HG03159 (cell line): Measurements from ENCODE around the gene TBCEL.
"Not testable (repeated sequence)": the region's sequence is repeated elsewhere in the genome, so short reads cannot be mapped to it uniquely, and the experiment has no call there.

Experiments used
- ATAC-seq: cut with Tn5 transposase; IDR thresholded peaks from one replicate; pipeline ENCODE4 v1.9.1; 2021; ENCODE audit warnings: mild to moderate bottlenecking, moderate library complexity; ENCODE audit not compliant: unreplicated experiment

TBCEL gene

DNA sequence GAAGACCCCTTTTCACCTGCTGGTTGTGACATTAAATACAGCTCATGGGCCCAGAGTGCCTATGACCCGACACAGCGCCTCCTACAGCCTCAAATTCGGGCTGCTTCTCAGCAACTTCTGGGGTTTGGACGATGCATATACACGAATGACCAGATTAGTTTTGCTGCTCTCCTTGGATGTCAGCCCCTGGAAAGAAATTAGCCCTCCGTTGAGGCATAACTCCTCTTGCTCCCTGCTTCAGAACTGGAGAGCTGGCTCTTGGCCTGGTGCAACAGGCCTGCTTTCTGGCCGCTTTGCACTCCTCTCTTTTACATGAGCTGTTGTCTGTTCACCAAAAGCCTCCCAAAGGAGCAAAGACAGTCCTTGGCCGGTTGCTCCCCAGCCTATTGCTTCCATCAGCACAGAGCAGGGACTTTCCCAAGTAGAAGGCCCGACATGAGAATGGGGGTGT lies 80.4 kb downstream of the TBCEL start:
- ATAC-seq, result no peak

DNA sequence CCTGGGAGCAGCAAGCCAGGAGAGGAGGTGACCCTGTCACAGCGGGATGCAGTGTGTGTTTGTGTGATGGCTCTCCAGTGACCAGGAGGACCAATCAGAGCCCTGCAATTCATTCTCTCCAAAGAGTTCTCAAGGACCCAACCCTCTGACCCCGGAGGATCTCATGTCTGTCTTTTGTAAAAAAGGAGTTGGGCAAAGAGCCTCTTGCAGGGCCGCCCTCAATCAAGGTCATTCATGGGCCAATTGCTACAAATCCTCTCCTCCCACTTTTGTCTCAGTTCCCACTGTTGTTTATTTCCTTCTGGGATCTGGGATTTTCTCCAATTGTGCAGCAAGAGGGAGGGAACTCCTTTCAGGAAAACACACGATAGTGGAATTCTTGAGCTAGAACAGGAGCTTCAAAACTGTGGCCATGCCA lies 81.2 kb downstream of the TBCEL start:
- no peak for ATAC-seq

DNA sequence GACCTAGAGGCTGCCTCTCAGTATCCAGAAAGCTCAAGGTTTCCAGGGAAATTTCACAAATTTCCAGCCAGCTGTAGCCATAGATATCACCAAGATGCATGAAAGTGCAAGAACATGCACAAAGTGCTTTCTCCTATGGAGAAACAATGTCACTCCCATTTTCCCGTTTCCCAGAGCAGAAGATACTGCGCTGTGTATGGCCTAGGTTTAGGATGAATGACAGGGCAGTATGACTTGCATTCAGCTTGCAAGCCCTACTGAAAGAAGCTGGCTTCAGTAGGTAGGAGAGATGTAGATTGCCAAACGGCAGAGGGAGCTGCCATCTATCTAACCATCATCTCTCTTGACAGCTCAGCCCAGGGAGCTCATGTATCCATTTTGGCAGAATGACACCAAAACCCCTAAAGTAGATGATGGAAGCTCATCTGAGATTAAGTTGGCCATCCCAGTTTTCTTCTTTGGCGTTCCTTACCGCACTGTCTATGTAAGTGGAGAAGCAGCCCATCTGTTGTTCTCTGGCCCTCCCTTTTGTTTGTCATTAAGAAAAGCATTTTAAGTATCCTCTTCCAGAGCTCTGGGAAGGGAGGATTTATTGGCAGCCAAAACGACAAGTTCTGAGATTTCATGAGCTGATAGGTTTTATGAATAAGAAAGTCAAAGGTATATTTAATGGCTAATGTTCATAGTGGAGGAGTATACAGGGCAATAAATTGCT lies 81.7 kb downstream of the TBCEL start:
- ATAC-seq, result no peak

DNA sequence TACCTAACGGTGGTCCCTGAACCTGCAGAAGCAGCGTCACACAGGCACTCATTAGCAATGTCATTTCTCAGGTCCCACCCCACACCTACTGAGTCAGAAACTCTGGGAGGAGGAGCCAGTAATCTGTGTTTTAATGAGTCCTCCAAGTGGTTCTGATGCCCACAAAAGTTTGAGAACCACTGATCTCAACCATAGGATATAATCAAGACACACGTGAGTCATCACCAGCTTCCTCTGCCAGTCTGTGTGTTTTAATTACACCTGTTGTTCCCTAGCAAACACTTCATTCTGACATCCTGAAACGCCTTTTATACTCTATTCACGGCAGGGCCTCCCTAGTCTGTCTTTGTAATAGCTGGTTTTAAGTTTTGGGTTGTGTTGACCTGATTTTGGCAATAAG lies 82.9 kb downstream of the TBCEL start:
- ATAC-seq, result no peak

DNA sequence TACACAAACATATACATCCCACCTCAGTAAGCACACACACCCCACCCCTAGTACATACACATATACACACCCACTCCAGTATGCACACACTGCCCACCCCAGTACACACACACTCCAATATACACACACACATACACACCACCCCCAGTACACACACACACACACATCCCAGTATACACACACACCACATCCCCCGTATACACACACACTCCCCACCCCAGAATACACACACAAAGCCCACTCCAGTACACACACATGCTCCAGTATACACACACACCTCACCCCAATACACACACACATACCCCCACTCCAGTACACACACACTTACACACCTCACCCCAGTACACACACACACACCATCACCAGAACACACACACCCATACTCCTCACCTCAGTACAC lies 84.5 kb downstream of the TBCEL start:
- ATAC-seq, result no peak

DNA sequence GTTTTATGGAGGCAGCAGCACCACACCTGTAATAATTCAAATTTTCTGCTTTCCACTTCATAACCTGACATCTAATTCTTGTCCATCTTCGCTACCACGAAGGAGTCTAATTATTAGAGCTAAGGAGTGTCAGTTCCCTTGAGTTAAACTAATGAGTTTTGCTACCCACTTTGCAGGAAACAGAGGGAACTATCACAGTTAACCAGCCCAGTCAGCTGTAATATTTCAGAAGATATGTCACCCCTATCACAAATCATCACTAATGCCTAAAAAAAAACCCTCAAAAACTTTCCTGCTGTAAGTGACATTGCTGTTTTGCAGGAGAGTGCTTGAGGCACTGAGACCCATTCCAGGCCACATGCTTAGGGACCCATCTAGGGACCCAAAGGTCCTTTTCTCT lies 85.6 kb downstream of the TBCEL start:
- ATAC-seq, result no peak

DNA sequence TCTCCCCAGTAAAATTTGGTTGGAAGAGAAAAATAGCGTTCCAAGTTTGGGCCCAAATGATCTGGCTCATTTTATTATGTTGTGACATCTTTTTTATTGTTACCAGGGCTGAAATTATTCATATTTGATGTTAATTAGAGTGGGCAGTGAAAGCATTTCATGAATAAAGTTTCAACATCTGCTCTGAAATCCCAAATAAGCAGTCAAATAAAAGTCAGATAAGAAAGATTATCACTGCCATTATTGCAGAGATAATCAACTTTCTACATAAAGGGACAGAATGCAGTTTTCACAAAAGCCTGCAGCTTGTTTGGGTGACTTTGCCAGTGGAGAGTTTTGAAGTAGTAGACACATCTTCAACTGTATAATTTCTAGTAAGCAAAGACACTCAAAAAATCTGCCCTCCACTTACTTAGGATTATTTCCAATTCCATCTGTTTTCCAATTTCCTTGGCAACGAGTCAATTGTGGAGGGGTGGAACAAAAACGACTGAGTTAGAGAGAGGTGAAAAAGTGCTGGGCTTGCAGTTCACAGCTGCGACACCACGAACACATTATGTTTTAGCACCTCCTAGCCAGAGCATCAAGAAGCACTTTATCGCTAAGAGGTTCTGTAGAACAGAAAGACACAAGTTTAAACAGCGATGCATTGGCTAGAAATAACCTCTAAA lies 86.1 kb downstream of the TBCEL start:
- no peak for ATAC-seq

DNA sequence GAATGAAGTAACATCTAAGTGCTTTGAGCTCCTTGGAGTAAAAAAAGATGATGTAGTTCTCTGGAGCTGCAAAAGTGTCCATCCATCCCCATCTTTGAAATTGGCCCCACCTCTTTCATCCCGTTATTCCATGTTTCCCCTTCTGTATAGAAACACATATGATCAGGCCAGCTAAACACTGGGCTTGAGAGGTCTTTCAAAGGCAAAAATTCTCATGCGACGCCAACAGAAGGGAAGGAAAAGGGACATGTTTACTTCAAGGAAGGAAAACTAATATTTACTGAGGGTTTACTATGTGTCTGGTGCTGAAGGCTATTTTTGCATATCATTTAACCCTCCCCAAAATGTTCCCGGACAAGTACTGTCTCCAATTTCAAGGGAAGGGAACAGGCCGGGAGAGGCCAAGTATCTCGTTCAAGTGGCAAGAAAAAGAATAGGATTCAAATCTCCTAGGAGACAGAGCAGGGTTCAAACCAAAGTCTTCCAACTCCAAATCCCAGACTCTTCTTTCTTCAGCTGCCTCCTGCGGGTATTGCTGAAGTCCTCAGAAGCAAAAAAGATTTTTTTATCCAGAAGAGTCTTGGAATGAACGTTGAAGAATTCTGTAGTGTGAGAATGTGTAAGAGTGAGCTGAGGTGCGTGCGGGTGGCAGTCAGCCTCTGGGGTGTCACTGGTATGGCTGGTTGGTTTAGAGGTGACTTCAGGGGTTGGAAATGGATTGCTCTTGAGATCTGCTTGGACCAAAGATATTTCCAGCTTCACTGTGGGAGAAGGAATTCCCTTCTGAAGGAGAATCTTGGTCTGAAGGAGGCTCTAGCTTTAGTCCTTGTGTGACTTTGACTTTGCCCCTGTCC lies 87.2 kb downstream of the TBCEL start:
- ATAC-seq, result no peak

DNA sequence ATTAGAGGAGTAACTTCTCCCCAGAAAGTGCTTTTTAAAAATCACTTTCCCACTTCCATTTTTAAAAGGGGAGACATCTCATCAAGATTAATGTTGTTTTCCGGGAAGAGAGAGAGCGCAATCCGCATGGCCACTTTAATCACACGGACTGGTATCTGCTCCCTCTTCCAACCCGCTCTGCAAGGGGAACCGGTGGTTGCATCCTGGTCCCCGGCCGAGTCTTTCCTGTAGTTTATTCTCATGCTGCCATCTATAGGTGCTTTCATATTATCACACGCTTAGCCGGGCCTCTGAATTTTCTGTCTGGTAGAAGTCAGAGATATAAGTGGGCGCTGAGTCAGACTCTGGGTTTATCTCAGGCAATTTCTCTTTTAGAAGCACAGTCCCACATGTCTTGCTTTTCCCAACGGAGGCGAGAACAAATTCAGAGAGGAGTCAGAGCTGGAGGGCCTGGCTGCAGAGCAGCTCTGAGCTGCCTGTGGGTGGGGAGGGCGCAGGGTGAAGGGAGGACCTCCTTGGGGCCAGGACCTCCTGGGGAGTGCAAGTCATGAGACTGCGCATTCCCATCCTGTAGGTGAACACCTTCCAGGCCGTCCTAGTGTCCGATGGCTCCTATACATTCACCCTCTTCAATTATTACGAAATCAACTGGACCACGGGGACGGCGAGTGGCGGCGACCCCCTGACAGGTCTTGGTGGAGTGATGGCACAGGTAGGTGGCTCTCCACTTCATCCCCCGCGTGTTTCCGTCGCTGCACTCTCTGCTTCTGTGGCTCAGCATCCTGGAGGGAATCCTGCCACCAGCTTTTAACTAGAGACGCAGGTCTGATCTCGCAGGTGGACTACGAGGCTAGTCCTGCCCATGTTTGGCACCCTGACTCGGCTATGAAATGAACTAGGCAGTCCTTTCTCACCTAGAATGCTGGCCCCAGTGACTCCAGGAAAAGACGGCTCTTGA lies 88.9 kb downstream of the TBCEL start:
- no peak for ATAC-seq

DNA sequence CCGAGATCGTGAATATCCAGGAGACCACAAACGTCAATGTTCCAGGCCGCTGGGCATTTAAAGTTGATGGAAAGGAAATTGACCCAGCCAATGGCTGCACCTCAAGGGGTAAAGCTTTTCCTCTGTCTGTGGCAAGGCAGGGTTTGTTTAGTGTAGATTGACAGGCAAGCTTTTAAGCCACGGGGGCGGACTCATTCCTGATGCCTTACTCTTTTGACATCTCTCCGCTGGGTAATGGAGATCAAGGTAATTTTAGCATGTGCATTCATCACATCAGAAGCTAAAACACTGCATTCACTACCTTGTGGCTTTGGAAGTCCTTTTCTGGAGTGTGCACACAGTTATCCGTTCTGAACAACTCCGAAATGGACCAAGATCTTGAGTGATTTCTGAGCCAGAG lies 89.7 kb downstream of the TBCEL start:
- ATAC-seq, result no peak

DNA sequence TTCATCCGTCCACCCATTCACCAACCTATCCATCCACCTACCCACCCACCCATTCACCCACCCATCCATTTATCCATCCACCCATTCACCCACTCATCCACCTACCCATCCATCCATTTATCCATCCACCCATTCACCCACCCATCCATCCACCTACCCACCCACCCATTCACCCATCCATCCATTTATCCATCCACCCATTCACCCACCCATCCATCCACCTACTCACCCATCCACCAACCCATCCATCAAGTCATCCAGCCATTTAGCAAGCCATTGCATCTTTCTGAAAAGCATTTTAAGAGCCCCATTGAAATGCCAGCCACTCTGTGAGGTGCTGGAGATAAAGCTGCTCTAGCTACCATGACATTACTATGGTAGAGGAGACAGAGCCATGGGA lies 91.1 kb downstream of the TBCEL start:
- ATAC-seq, result not testable (repeated sequence)

DNA sequence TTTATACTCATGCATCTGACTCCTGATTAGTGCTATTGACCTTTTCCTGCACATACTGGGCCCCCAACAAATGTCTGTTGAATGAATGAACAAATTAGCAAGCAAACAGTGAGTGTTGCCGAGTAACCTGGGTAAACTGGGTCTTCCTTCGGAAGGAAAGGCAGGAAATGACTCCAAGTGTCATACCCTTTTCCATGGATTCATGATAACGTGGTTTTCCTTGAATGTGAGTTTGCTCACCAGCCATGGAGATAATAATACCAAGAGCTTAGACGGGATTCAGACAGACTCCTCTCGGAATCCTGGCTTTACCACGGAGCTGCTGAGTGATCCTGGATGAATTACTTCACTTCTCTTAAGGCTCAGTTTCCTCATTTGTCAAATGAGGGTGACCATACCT lies 93.9 kb downstream of the TBCEL start:
- ATAC-seq, result no peak

DNA sequence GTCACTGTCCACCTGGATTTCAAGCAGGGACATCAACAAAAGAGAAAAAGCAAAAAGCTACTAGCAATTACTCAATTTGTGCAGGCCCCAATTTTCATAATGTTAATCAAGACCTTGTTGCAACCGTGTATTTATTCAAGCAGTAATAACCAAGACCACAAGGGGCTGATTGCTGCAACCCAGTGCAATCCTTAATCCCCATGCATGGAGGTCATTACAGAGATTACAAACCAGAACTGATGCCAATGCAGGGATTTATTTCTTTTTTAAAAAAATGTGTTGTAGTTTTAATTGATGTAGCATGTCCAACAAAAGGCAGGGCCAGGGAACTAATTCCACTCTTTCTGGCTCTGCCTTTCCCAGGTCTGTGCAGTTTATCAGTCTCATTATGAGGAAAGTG lies 95.5 kb downstream of the TBCEL start:
- no peak for ATAC-seq

DNA sequence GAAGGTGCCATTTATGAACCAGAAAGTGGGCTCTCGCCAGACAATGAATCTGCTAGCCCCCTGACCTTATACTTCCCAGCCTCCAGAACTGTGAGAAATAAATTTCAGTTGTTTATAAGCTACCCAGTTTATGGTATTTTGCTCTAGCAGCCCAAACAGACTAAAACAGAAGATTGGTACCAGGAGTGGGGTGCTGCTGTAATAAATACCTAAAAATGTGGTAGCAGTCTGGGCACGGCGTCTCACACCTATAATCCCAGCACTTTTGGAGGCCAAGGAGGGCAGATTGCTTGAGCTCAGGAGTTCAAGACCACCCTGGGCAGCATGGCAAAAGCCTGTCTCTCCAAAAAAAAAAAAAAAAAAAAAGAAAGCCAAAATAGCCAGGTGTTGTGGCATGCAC lies 98.4 kb downstream of the TBCEL start:
- ATAC-seq, result no peak

DNA sequence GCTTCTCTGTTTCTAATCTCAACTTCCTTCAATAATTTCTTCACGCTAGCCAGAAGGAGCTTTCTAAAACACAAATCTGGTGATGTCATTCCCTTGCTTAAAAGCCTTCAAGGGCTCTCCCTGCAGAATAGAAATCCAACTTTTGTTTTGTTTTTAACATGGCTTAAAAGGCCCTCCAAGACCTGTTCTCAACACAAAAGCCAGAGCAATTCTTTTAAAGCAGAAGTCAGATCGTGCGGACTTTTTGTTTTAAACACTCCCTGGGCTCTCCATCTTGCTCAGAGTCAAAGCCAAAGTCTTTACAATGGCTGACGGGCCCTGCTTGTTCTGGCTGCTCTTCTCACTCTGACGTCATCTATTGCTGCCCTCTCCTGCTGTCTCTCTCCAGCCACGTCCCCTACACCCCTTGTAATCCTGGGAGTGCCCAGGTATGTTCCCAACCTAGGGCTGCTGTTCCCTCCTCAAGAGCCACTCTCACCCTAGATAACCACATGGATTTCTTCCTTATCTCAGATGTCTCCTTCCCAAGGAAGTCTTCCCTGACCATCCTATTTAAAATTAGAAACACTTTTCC lies 99.7 kb downstream of the TBCEL start:
- no peak for ATAC-seq

DNA sequence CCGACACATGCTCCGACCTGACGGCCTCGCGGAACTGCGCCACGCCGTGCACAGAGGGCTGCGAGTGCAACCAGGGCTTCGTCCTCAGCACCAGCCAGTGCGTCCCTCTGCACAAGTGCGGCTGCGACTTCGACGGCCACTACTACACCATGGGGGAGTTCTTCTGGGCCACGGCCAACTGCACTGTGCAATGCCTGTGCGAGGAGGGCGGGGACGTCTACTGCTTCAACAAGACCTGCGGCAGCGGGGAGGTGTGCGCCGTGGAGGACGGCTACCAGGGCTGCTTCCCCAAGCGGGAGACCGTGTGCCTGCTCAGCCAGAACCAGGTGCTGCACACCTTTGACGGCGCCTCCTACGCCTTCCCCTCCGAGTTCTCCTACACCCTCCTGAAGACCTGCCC lies 103.9 kb downstream of the TBCEL start:
- ATAC-seq, result no peak

DNA sequence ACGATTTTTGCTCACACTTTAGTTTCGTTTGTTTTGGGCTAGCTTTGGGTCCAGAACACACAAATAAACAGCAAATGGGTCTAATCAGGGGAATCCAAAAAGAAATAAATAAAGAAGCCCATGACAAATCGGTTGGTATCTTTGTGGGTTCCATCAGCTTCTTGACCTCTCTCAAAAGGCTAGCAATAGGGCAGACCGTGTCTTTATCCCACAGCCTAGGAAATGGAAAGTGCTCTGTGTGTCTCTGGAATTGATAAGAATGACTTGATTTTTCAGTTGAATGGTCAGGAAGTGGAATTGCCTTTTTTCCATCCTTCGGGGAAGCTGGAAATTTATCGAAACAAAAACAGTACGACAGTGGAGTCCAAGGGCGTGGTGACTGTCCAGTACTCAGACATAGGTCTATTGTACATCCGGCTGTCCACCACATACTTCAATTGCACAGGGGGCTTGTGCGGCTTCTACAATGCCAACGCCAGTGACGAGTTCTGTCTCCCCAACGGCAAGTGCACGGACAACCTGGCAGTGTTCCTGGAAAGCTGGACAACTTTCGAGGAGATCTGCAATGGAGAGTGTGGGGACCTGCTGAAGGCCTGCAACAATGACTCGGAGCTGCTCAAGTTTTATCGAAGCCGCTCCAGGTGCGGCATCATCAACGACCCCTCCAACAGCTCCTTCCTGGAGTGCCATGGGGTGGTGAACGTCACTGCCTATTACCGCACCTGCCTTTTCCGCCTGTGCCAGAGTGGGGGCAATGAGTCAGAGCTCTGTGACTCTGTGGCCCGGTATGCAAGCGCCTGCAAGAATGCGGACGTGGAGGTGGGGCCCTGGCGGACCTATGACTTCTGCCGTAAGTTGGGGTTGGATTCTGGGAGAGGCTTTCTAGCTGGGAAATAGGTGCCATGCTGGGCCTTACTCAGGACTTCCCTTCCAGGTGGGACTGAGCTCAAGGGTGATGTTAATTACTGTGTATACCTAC lies 105.7 kb downstream of the TBCEL start:
- ATAC-seq, result no peak

DNA sequence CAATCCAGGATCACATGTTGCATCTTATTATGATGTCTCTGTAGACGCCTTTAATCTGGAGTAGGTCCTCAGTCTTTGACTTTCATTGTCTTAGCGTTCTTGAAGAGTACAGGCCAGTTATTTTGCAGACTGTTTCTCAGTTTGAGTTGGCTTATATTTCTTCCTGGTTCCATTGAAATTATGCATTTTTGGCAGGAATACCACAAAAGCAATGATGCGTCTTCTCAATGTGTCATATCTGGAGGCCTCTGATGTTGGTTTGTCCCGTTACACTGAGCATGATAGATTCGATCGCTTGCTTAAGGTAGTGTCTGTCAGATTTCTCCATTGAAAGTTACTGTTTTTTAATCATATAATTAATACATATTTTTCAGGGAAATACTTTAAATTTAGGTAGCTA lies 107.8 kb downstream of the TBCEL start:
- ATAC-seq, result no peak
